Liver (tissue), 9 donors: ENCODE results near the gene FGFRL1. TPM values are rescaled to one million over a fixed set of nuclear protein-coding genes. Genes with fewer than 3 reads are reported as not detected.

Experiments used
- DNase-seq: peaks from one replicate; pipeline ENCODE4 v3.0.0-alpha.2; 2017; ENCODE audit warnings: low spot score
- H3K27ac ChIP-seq, 2 donors: one replicate each; pipeline ENCODE4 v1.7.0; 2013; ENCODE audit warnings: inconsistent platforms in 2 of 2, low read length in 2 of 2, control low read depth in 1 of 2, low read depth in 1 of 2, mild to moderate bottlenecking in 1 of 2
- H3K27me3 ChIP-seq, 4 donors: one replicate each; pipeline versions ENCODE4 v1.6.1 to v1.7.0; 2013; ENCODE audit warnings: low read length in 3 of 4, inconsistent platforms in 1 of 4, mild to moderate bottlenecking in 1 of 4, moderate library complexity in 1 of 4; ENCODE audit not compliant: control insufficient read depth in 4 of 4, insufficient read depth in 4 of 4
- H3K36me3 ChIP-seq, 4 donors: one replicate each; pipeline versions ENCODE4 v1.6.1 to v1.7.0; 2013; ENCODE audit warnings: low read length in 3 of 4, mild to moderate bottlenecking in 3 of 4, low read depth in 1 of 4, moderate library complexity in 1 of 4; ENCODE audit not compliant: control insufficient read depth in 4 of 4, insufficient read depth in 3 of 4
- H3K4me1 ChIP-seq, 4 donors: one replicate each; pipeline versions ENCODE4 v1.6.1 to v1.7.0; 2013; ENCODE audit warnings: low read length in 3 of 4, mild to moderate bottlenecking in 3 of 4, moderate library complexity in 1 of 4; ENCODE audit not compliant: control insufficient read depth in 4 of 4, insufficient read depth in 4 of 4
- H3K4me3 ChIP-seq, 3 donors: one replicate each; pipeline versions ENCODE4 v1.6.1 to v1.7.0; 2013; ENCODE audit warnings: low read length in 3 of 3, control low read depth in 1 of 3, low read depth in 1 of 3, mild to moderate bottlenecking in 1 of 3
- H3K9ac ChIP-seq, 2 donors: one replicate each; pipeline ENCODE4 v1.7.0; 2013; ENCODE audit warnings: low read length in 2 of 2, mild to moderate bottlenecking in 2 of 2, moderate library complexity in 2 of 2, control low read depth in 1 of 2, low read depth in 1 of 2
- H3K9me3 ChIP-seq, 4 donors: one replicate each; pipeline versions ENCODE4 v1.6.1 to v1.7.0; 2013; ENCODE audit warnings: low read length in 3 of 4; ENCODE audit not compliant: control insufficient read depth in 4 of 4
- EGR1 ChIP-seq, 2 donors: IDR thresholded peaks; 2 replicates each; pipeline ENCODE4 v1.6.1; 2016 to 2018; ENCODE audit warnings: antibody characterized with exemption in 2 of 2, low read depth in 2 of 2
- FOXA1 ChIP-seq: IDR thresholded peaks from 2 replicates; pipeline ENCODE4 v1.6.1; 2016; ENCODE audit warnings: antibody characterized with exemption
- GABPA ChIP-seq, 2 donors: IDR thresholded peaks in 1 of 2; conservative IDR thresholded peaks in 1 of 2; 2 replicates each; pipeline ENCODE4 v1.6.1; 2016; ENCODE audit warnings: antibody characterized with exemption in 2 of 2, mild to moderate bottlenecking in 1 of 2, moderate library complexity in 1 of 2
- HNF4A ChIP-seq, 2 donors: conservative IDR thresholded peaks; 2 replicates each; pipeline ENCODE4 v1.6.1; 2016; ENCODE audit warnings: antibody characterized with exemption in 2 of 2, mild to moderate bottlenecking in 2 of 2
- HNF4G ChIP-seq: IDR thresholded peaks from 2 replicates; pipeline ENCODE4 v1.6.1; 2016; ENCODE audit warnings: antibody characterized with exemption
- JUND ChIP-seq, 2 donors: IDR thresholded peaks; 2 replicates each; pipeline ENCODE4 v1.6.1; 2016; ENCODE audit warnings: antibody characterized with exemption in 2 of 2
- RAD21 ChIP-seq, 2 donors: IDR thresholded peaks; 2 replicates each; pipeline ENCODE4 v1.6.1; 2016; ENCODE audit warnings: antibody characterized with exemption in 2 of 2, mild to moderate bottlenecking in 2 of 2
- RXRA ChIP-seq, 2 donors: IDR thresholded peaks; 2 replicates each; pipeline ENCODE4 v1.6.1; 2017 to 2018; ENCODE audit warnings: antibody characterized with exemption in 2 of 2, mild to moderate bottlenecking in 1 of 2
- SP1 ChIP-seq: IDR thresholded peaks from 2 replicates; pipeline ENCODE4 v1.6.1; 2018; ENCODE audit warnings: antibody characterized with exemption, mild to moderate bottlenecking
- TAF1 ChIP-seq: conservative IDR thresholded peaks from 2 replicates; pipeline ENCODE4 v1.6.1; 2016; ENCODE audit warnings: antibody characterized with exemption, mild to moderate bottlenecking
- YY1 ChIP-seq: IDR thresholded peaks from 2 replicates; pipeline ENCODE4 v1.6.1; 2016; ENCODE audit warnings: antibody characterized with exemption, mild to moderate bottlenecking
- WGBS: extraction: QIAGEN DNeasy Blood & Tissue Kit; methylation state at CpG from one replicate; pipeline ENCODE4 v1.1.7; 2013; 5-methylcytosine and 5-hydroxymethylcytosine counted together
- polyA plus RNA-seq, 2 donors: library from polyadenylated mRNA; stranded (reverse) in 1 of 2; unstranded in 1 of 2; fragments of 200-250 nt in 1 of 2; fragments of >200 nt in 1 of 2; fragmentation: Nextera tagmentation in 1 of 2; extraction: Ambion mirVana in 1 of 2; gene quantifications; one replicate each; pipeline versions ENCODE4 v1.2.1 to v1.2.3, GENCODE V29; 2013 to 2015
- total RNA-seq, 2 donors: library from RNA; depleted of rRNA; stranded (reverse); fragments of >200 nt; gene quantifications; one replicate each; pipeline ENCODE4 v1.2.3, GENCODE V29; 2014
- TF ChIP-seq, protein P1 (sequence below): IDR thresholded peaks from 2 replicates; pipeline ENCODE4 v1.6.1; 2016; ENCODE audit warnings: antibody characterized with exemption, mild to moderate bottlenecking
- TF ChIP-seq, protein P2 (sequence below): IDR thresholded peaks from 2 replicates; pipeline ENCODE4 v1.6.1; 2016; ENCODE audit warnings: antibody characterized with exemption
- TF ChIP-seq, protein P3 (sequence below): IDR thresholded peaks from 2 replicates; pipeline ENCODE4 v1.6.1; 2016; ENCODE audit warnings: antibody characterized with exemption
- TF ChIP-seq, protein P4 (sequence below): IDR thresholded peaks from 2 replicates; pipeline ENCODE4 v1.6.1; 2016; ENCODE audit warnings: antibody characterized with exemption
- TF ChIP-seq, protein P5 (sequence below): fragments of 150-350 bp; IDR thresholded peaks from 2 replicates; pipeline ENCODE4 v1.5.1; 2017; ENCODE audit warnings: improper control_type of control experiment, low read depth, low read length; ENCODE audit not compliant: missing input control
- donor health status: healthy.
- donor health status: healthy.
- donor health status: healthy.
- donor health status: healthy.
- donor health status: healthy.

The FGFRL1 gene
- total and polyA plus RNA-seq, 4 donors = 14.2 to 49.1 (median 22.4) TPM

DNA sequence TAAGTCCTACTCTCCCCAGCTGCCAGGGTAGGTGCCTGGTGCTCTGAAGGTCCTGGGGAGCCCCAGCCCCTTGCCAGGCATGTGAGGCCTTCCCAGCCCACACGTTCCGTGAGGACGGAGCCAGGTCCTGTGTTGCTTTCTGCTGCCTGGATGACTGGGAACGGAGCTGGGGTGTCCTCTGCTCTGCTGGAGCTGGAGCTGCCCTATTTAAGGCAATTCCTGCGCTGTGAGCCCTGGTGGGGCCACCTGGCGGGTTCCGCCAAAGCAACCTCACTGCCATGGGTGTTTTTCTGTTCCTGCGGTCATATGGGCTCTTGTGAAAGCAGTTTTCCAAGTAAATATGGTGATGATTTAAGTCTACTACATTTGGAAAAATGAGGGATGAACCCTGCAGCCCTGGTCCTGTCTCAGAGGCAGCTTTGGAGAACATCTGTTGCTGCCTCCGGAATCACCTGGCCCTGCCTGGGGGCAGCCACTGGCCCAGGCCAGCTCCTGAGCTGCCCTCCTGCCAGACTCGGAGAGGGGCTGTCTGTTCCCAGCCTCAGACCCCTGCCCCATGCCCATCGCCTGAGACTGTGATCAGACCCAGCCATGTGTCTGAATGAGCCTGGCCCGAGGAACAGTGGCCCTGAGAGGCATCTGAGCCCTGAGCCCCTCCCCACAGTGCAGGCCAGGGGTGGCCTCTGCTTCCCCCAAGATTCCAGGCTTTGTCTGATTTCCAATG, 33.2 kb downstream of the FGFRL1 start:
- WGBS = 82% methylated on average over 12 of the region's 12 CpGs
- Histone ChIP-seq H3K4me3 (no peak overlapping the region), H3K4me1 (peaks cover 8 to 17% (median 11%) of the 10 kb centered on the region in 4 donors), H3K27me3 (peaks cover 0 to 4% (median 0%) of the 10 kb centered on the region in 4 donors), H3K9me3 (no peaks in the 10 kb centered on the region), H3K36me3 (no peaks in the 10 kb centered on the region), H3K9ac (no peak overlapping the region), H3K27ac (no peak overlapping the region)
- TF ChIP-seq SP1 (no peak), YY1 (no peak), HNF4G (no peak), EGR1 (IDR thresholded peaks at IDR 0.05; ENCODE audit: low read depth in 2 of 2) (no peak), FOXA1 (no peak), JUND (IDR thresholded peaks at IDR 0.05) (no peak), TAF1 (no peak), RXRA (IDR thresholded peaks at IDR 0.05) (no peak), HNF4A (conservative IDR thresholded peaks at IDR 0.05) (no peak), RAD21 (IDR thresholded peaks at IDR 0.05) (no peak), GABPA (IDR thresholded peaks at IDR 0.05 in 1 of 2, conservative IDR thresholded peaks at IDR 0.05 in 1 of 2) (no peak)
- TF ChIP-seq, protein P1, sequence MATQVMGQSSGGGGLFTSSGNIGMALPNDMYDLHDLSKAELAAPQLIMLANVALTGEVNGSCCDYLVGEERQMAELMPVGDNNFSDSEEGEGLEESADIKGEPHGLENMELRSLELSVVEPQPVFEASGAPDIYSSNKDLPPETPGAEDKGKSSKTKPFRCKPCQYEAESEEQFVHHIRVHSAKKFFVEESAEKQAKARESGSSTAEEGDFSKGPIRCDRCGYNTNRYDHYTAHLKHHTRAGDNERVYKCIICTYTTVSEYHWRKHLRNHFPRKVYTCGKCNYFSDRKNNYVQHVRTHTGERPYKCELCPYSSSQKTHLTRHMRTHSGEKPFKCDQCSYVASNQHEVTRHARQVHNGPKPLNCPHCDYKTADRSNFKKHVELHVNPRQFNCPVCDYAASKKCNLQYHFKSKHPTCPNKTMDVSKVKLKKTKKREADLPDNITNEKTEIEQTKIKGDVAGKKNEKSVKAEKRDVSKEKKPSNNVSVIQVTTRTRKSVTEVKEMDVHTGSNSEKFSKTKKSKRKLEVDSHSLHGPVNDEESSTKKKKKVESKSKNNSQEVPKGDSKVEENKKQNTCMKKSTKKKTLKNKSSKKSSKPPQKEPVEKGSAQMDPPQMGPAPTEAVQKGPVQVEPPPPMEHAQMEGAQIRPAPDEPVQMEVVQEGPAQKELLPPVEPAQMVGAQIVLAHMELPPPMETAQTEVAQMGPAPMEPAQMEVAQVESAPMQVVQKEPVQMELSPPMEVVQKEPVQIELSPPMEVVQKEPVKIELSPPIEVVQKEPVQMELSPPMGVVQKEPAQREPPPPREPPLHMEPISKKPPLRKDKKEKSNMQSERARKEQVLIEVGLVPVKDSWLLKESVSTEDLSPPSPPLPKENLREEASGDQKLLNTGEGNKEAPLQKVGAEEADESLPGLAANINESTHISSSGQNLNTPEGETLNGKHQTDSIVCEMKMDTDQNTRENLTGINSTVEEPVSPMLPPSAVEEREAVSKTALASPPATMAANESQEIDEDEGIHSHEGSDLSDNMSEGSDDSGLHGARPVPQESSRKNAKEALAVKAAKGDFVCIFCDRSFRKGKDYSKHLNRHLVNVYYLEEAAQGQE = no peak
- TF ChIP-seq, protein P2, sequence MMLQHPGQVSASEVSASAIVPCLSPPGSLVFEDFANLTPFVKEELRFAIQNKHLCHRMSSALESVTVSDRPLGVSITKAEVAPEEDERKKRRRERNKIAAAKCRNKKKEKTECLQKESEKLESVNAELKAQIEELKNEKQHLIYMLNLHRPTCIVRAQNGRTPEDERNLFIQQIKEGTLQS = no peak
- TF ChIP-seq, protein P3, sequence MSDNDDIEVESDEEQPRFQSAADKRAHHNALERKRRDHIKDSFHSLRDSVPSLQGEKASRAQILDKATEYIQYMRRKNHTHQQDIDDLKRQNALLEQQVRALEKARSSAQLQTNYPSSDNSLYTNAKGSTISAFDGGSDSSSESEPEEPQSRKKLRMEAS = no peak
- TF ChIP-seq, protein P4, sequence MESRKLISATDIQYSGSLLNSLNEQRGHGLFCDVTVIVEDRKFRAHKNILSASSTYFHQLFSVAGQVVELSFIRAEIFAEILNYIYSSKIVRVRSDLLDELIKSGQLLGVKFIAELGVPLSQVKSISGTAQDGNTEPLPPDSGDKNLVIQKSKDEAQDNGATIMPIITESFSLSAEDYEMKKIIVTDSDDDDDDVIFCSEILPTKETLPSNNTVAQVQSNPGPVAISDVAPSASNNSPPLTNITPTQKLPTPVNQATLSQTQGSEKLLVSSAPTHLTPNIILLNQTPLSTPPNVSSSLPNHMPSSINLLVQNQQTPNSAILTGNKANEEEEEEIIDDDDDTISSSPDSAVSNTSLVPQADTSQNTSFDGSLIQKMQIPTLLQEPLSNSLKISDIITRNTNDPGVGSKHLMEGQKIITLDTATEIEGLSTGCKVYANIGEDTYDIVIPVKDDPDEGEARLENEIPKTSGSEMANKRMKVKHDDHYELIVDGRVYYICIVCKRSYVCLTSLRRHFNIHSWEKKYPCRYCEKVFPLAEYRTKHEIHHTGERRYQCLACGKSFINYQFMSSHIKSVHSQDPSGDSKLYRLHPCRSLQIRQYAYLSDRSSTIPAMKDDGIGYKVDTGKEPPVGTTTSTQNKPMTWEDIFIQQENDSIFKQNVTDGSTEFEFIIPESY = no peak
- TF ChIP-seq, protein P5, sequence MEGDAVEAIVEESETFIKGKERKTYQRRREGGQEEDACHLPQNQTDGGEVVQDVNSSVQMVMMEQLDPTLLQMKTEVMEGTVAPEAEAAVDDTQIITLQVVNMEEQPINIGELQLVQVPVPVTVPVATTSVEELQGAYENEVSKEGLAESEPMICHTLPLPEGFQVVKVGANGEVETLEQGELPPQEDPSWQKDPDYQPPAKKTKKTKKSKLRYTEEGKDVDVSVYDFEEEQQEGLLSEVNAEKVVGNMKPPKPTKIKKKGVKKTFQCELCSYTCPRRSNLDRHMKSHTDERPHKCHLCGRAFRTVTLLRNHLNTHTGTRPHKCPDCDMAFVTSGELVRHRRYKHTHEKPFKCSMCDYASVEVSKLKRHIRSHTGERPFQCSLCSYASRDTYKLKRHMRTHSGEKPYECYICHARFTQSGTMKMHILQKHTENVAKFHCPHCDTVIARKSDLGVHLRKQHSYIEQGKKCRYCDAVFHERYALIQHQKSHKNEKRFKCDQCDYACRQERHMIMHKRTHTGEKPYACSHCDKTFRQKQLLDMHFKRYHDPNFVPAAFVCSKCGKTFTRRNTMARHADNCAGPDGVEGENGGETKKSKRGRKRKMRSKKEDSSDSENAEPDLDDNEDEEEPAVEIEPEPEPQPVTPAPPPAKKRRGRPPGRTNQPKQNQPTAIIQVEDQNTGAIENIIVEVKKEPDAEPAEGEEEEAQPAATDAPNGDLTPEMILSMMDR = no peak
- no peak for DNase-seq
